Prostate gland (tissue), 2 donors: ENCODE data around the gene TYMS. TPM values are rescaled to one million over a fixed set of nuclear protein-coding genes. Genes with fewer than 3 reads are reported as not detected.

Source experiments
- DNase-seq: peaks from one replicate; pipeline ENCODE4 v3.0.0-alpha.2; 2019; ENCODE audit warnings: low spot score
- H3K27ac ChIP-seq, 2 donors: fragments of 200-600 bp; sonication (generic); 2 replicates each; pipeline ENCODE4 v1.5.1; 2017 to 2019
- H3K27me3 ChIP-seq: fragments of 200-600 bp; sonication (generic); replicated peaks from 2 replicates; pipeline ENCODE4 v1.5.1; 2019; ENCODE audit not compliant: insufficient read depth
- H3K36me3 ChIP-seq, 2 donors: fragments of 200-600 bp; sonication (generic); 1 replicate in 1 of 2; 2 replicates in 1 of 2; pipeline versions ENCODE4 v1.5.1 to v1.8.1; 2017 to 2019
- H3K4me1 ChIP-seq: fragments of 200-600 bp; sonication (generic); replicated peaks from 2 replicates; pipeline ENCODE4 v1.5.1; 2019
- H3K4me3 ChIP-seq, 2 donors: fragments of 200-600 bp; sonication (generic); 2 replicates each; pipeline ENCODE4 v1.5.1; 2017 to 2019
- H3K9me3 ChIP-seq: fragments of 200-600 bp; sonication (generic); 2 replicates; pipeline ENCODE4 v1.5.1; 2017
- CTCF ChIP-seq, 4 experiments: fragments of 200-600 bp in 2 of 4; fragments of 450-650 bp in 2 of 4; sonication (generic) in 2 of 4; IDR thresholded peaks; 1 replicate in 3 of 4; 2 replicates in 1 of 4; pipeline ENCODE4 v1.5.1; 2016 to 2019; ENCODE audit warnings: antibody characterized with exemption in 4 of 4, mild to moderate bottlenecking in 2 of 4, moderate library complexity in 2 of 4
- POLR2A ChIP-seq: fragments of 450-650 bp; IDR thresholded peaks from one replicate; pipeline ENCODE4 v1.6.1; 2016; ENCODE audit warnings: antibody characterized with exemption, mild to moderate bottlenecking
- POLR2AphosphoS5 ChIP-seq: sonication (generic); formaldehyde crosslinking; IDR thresholded peaks from one replicate; pipeline ENCODE4 v1.6.1; 2017; ENCODE audit warnings: antibody characterized with exemption
- WGBS: methylation state at CpG from one replicate; pipeline ENCODE4 v1.1.5; 2018; 5-methylcytosine and 5-hydroxymethylcytosine counted together
- intact Hi-C: fragments of 100-400 bp; cut with DNase I; formaldehyde crosslinking; loops from one replicate; pipeline ENCODE4 v1.14.2; 2022
- total RNA-seq, 2 donors: library from RNA; depleted of rRNA; stranded (reverse); fragments of >200 nt; gene quantifications; one replicate each; pipeline ENCODE4 v1.1.0, GENCODE V29; 2016

The TYMS gene
- total RNA-seq, 2 donors from 2014 or later = 8.2 to 9.6 TPM

GRCh38 chr18:614193-614592, 43.3 kb upstream of the TYMS start:
- Histone ChIP-seq H3K9me3 (no peaks in the 10 kb centered on the region), H3K27me3 (no peaks in the 10 kb centered on the region), H3K36me3 (no peaks in the 10 kb centered on the region), H3K27ac (no peak overlapping the region), H3K4me1 (no peaks in the 10 kb centered on the region), H3K4me3 (no peak overlapping the region)
- WGBS = 86% methylated on average over 1 of the region's 1 CpG
- intact Hi-C loops = loop anchor here (10.0 kb wide), 1 partner anchor 239 kb away; no protein-coding TSS in a partner anchor
- TF ChIP-seq POLR2A (no peak), CTCF (IDR thresholded peaks at IDR 0.05) (no peak), POLR2AphosphoS5 (no peak)
- DNase-seq = no peak

GRCh38 chr18:615092-615521, 42.3 kb upstream of the TYMS start:
- Histone ChIP-seq H3K9me3 (no peaks in the 10 kb centered on the region), H3K27me3 (no peaks in the 10 kb centered on the region), H3K4me3 (no peak overlapping the region), H3K27ac (no peak overlapping the region), H3K36me3 (no peaks in the 10 kb centered on the region), H3K4me1 (no peaks in the 10 kb centered on the region)
- intact Hi-C loops = loop anchor here (10.0 kb wide), 1 partner anchor 240 kb away; no protein-coding TSS in a partner anchor
- TF ChIP-seq CTCF (IDR thresholded peaks at IDR 0.05) (no peak), POLR2A (no peak), POLR2AphosphoS5 (no peak)
- WGBS = 86% methylated on average over 5 of the region's 5 CpGs
- DNase-seq = no peak

GRCh38 chr18:615773-616172, 41.7 kb upstream of the TYMS start:
- Histone ChIP-seq H3K27me3 (no peaks in the 10 kb centered on the region), H3K9me3 (no peaks in the 10 kb centered on the region), H3K27ac (no peak overlapping the region), H3K36me3 (no peaks in the 10 kb centered on the region), H3K4me3 (no peak overlapping the region), H3K4me1 (no peaks in the 10 kb centered on the region)
- WGBS = 56% methylated on average over 4 of the region's 4 CpGs
- TF ChIP-seq CTCF (IDR thresholded peaks at IDR 0.05) = no peak
- TF ChIP-seq POLR2A = no peak
- intact Hi-C loops = loop anchor here (2.0 to 10.0 kb wide), 2 partner anchors 241 to 329 kb away; no protein-coding TSS in a partner anchor
- no peak for DNase-seq

- Histone ChIP-seq H3K36me3 (no peaks in the 10 kb centered on the region), H3K27me3 (no peaks in the 10 kb centered on the region), H3K4me1 (no peaks in the 10 kb centered on the region), H3K4me3 (no peak overlapping the region), H3K27ac (no peak overlapping the region), H3K9me3 (no peaks in the 10 kb centered on the region)
- DNase-seq = no peak
- TF ChIP-seq POLR2A (no peak), POLR2AphosphoS5 (no peak), CTCF (IDR thresholded peaks at IDR 0.05) (peak; percentile 27 to 82 (median 74))
- WGBS = 38% methylated on average over 4 of the region's 4 CpGs
- intact Hi-C loops = loop anchor here (2.0 to 10.0 kb wide), 2 partner anchors 242 to 330 kb away; no protein-coding TSS in a partner anchor
Measured at GRCh38 chr18:616380-616995, 41.0 kb upstream of the TYMS start.

- Histone ChIP-seq H3K4me1 (no peaks in the 10 kb centered on the region), H3K4me3 (no peak overlapping the region), H3K36me3 (no peaks in the 10 kb centered on the region), H3K27ac (no peak overlapping the region), H3K27me3 (no peaks in the 10 kb centered on the region), H3K9me3 (no peaks in the 10 kb centered on the region)
- DNase-seq = no peak
- intact Hi-C loops = loop anchor here (2.0 to 10.0 kb wide), 2 partner anchors 243 to 331 kb away; no protein-coding TSS in a partner anchor
- 79% methylated on average over 13 of the region's 13 CpGs for WGBS
- TF ChIP-seq POLR2AphosphoS5 = no peak
- no peak for TF ChIP-seq POLR2A
- TF ChIP-seq CTCF (IDR thresholded peaks at IDR 0.05) = no peak
Measured at GRCh38 chr18:617970-618504, 39.4 kb upstream of the TYMS start.
